22Rv1 (cell line): Measurements from ENCODE around the gene MOK.

Experiments used
- CTCF ChIP-seq: fragments of 450-650 bp; IDR thresholded peaks from 2 replicates; pipeline ENCODE4 v1.5.1; 2017; ENCODE audit warnings: mild to moderate bottlenecking
- ZFX ChIP-seq: fragments of 450-650 bp; IDR thresholded peaks from 2 replicates; pipeline ENCODE4 v1.6.1; 2017; ENCODE audit warnings: antibody characterized with exemption, borderline replicate concordance

- TF ChIP-seq CTCF (no peak), ZFX (no peak)
Measured at GRCh38 chr14:102250636-102251035, 54.3 kb downstream of the MOK start.
